K562 (cell line): Measurements from ENCODE around the gene EXOC3L1. TPM values are rescaled to one million over a fixed set of nuclear protein-coding genes. Genes with fewer than 3 reads are reported as not detected.
A peak's percentile ranks its signal among the peaks of the same experiment; 100 is the strongest.

Experiments used
- BRCA1 ChIP-seq, 2 experiments: fragments of 450-650 bp in 1 of 2; sonication (generic) in 1 of 2; formaldehyde crosslinking in 1 of 2; IDR thresholded peaks; 2 replicates each; pipeline versions ENCODE4 v1.5.0 to v1.6.1; 2017 to 2020; ENCODE audit warnings: mild to moderate bottlenecking in 1 of 2, missing genetic modification reagents in 1 of 2
- C11orf30 ChIP-seq: fragments of 450-650 bp; IDR thresholded peaks from 2 replicates; pipeline ENCODE4 v1.6.1; 2016; ENCODE audit warnings: low read depth, mild to moderate bottlenecking
- CBFA2T2 ChIP-seq: fragments of 450-650 bp; conservative IDR thresholded peaks from 2 replicates; pipeline ENCODE4 v1.6.1; 2017; ENCODE audit warnings: mild to moderate bottlenecking
- CTBP1 ChIP-seq: fragments of 450-650 bp; IDR thresholded peaks from 2 replicates; pipeline ENCODE4 v1.6.1; 2016; ENCODE audit warnings: borderline replicate concordance
- EP300 ChIP-seq: IDR thresholded peaks from 2 replicates; pipeline ENCODE4 v1.6.1; 2012; ENCODE audit warnings: low read length, improper control_type of control experiment
- FOSL1 ChIP-seq: fragments of 200-800 bp; sonication (Bioruptor generic); conservative IDR thresholded peaks from 2 replicates; pipeline ENCODE4 v1.6.1; 2016; ENCODE audit warnings: missing genetic modification characterization, missing compliant biosample characterization
- FOXA3 ChIP-seq, 2 experiments: fragments of 450-650 bp in 1 of 2; sonication (generic) in 1 of 2; formaldehyde crosslinking; IDR thresholded peaks in 1 of 2; conservative IDR thresholded peaks in 1 of 2; 2 replicates each; pipeline versions ENCODE4 v1.4.0 to v1.8.0; 2020 to 2022; ENCODE audit warnings: mild to moderate bottlenecking in 2 of 2, missing genetic modification reagents in 1 of 2
- JUN ChIP-seq, 2 experiments: sonication (generic) in 1 of 2; formaldehyde crosslinking in 1 of 2; IDR thresholded peaks; 2 replicates each; pipeline versions ENCODE4 v1.6.1 to v1.8.0; 2012 to 2022; ENCODE audit warnings: borderline replicate concordance in 2 of 2, mild to moderate bottlenecking in 2 of 2, improper control_type of control experiment in 1 of 2, low read depth in 1 of 2, low read length in 1 of 2, missing genetic modification reagents in 1 of 2
- LARP7 ChIP-seq: fragments of 450-650 bp; IDR thresholded peaks from 2 replicates; pipeline ENCODE4 v1.6.1; 2016
- MEIS2 ChIP-seq: fragments of 450-650 bp; IDR thresholded peaks from 2 replicates; pipeline ENCODE4 v1.6.1; 2014; ENCODE audit warnings: mild to moderate bottlenecking; ENCODE audit not compliant: partially characterized antibody
- SMAD3 ChIP-seq: fragments of 450-650 bp; formaldehyde crosslinking; conservative IDR thresholded peaks from 2 replicates; pipeline ENCODE4 v1.4.0; 2020; ENCODE audit warnings: mild to moderate bottlenecking
- SMARCA4 ChIP-seq: fragments of 450-650 bp; IDR thresholded peaks from 2 replicates; pipeline ENCODE4 v1.6.1; 2016
- TFAM ChIP-seq: fragments of 250-450 bp; sonication (Bioruptor Pico); conservative IDR thresholded peaks from 2 replicates; pipeline ENCODE4 v1.5.0; 2021; ENCODE audit warnings: mild to moderate bottlenecking, moderate library complexity
- YY1 ChIP-seq, 3 experiments: IDR thresholded peaks; 2 replicates each; pipeline ENCODE4 v1.6.1; 2011; ENCODE audit warnings: low read length in 2 of 3, mild to moderate bottlenecking in 2 of 3, moderate library complexity in 2 of 3, borderline replicate concordance in 1 of 3, control low read depth in 1 of 3, low read depth in 1 of 3; ENCODE audit not compliant: insufficient read depth in 3 of 3, insufficient replicate concordance in 2 of 3, control insufficient read depth in 1 of 3, insufficient read length in 1 of 3; ENCODE audit errors: extremely low read depth in 1 of 3
- ZBED1 ChIP-seq: IDR thresholded peaks from 2 replicates; pipeline ENCODE4 v1.6.1; 2014
- ZNF121 ChIP-seq: sonication (generic); formaldehyde crosslinking; conservative IDR thresholded peaks from 2 replicates; pipeline ENCODE4 v1.8.0; 2022; ENCODE audit warnings: missing genetic modification reagents
- ZNF589 ChIP-seq: fragments of 200-800 bp; sonication (Bioruptor generic); IDR thresholded peaks from 2 replicates; pipeline ENCODE4 v1.6.1; 2016; ENCODE audit warnings: low read depth, missing genetic modification characterization, missing compliant biosample characterization
- ZNF695 ChIP-seq: fragments of 450-650 bp; formaldehyde crosslinking; IDR thresholded peaks from 2 replicates; pipeline ENCODE4 v1.4.0; 2020; ENCODE audit warnings: mild to moderate bottlenecking, moderate library complexity
- polyA plus RNA-seq, 8 experiments: library from polyadenylated mRNA; depleted of rRNA in 4 of 8; stranded (reverse) in 5 of 8; unstranded in 3 of 8; fragments of >200 nt; fragmentation: Nextera tagmentation in 2 of 8; fragmentation: Illumina TruSeq in 1 of 8; extraction: Ambion mirVana in 2 of 8; extraction: Trizol in 1 of 8; gene quantifications; 2 replicates each; pipeline versions ENCODE4 v1.2.1 to v1.2.3, GENCODE V29; 2011 to 2014; ENCODE audit warnings: inconsistent platforms in 1 of 8, missing spikeins in 1 of 8
- total RNA-seq, 7 experiments: library from RNA; depleted of rRNA in 6 of 7; stranded (reverse); fragments of >200 nt in 6 of 7; fragmentation: Illumina TruSeq in 2 of 7; extraction: Trizol in 2 of 7; gene quantifications; 2 replicates each; pipeline versions ENCODE4 v1.2.1 to v1.2.3, GENCODE V29; 2011 to 2021; ENCODE audit warnings: low replicate concordance in 1 of 7
- TF ChIP-seq, protein P1 (sequence below), 2 experiments: fragments of 450-650 bp in 1 of 2; sonication (generic) in 1 of 2; formaldehyde crosslinking; conservative IDR thresholded peaks; 2 replicates each; pipeline versions ENCODE4 v1.4.0 to v1.8.1; 2020 to 2022; ENCODE audit warnings: mild to moderate bottlenecking in 1 of 2, missing genetic modification reagents in 1 of 2
- TF ChIP-seq, protein P2 (sequence below): fragments of 250-450 bp; sonication (Bioruptor Pico); IDR thresholded peaks from 2 replicates; pipeline ENCODE4 v1.8.0; 2021; ENCODE audit warnings: moderate library complexity, mild to moderate bottlenecking, inconsistent platforms
- TF ChIP-seq, protein P3 (sequence below): sonication (generic); formaldehyde crosslinking; IDR thresholded peaks from 2 replicates; pipeline ENCODE4 v1.8.0; 2022; ENCODE audit warnings: missing genetic modification reagents, mild to moderate bottlenecking, moderate library complexity, borderline replicate concordance
- TF ChIP-seq, protein P4 (sequence below): IDR thresholded peaks from 3 replicates; pipeline ENCODE4 v1.6.1; 2011; ENCODE audit warnings: borderline replicate concordance, mild to moderate bottlenecking, moderate library complexity; ENCODE audit not compliant: insufficient read length; ENCODE audit errors: extremely low read depth

The EXOC3L1 gene
- total and polyA plus RNA-seq, 9 of the 15 experiments (the other 6 are each of a cell fraction or from before 2014, with no cell fraction given): 0.08 TPM; not detected in 8

DNA sequence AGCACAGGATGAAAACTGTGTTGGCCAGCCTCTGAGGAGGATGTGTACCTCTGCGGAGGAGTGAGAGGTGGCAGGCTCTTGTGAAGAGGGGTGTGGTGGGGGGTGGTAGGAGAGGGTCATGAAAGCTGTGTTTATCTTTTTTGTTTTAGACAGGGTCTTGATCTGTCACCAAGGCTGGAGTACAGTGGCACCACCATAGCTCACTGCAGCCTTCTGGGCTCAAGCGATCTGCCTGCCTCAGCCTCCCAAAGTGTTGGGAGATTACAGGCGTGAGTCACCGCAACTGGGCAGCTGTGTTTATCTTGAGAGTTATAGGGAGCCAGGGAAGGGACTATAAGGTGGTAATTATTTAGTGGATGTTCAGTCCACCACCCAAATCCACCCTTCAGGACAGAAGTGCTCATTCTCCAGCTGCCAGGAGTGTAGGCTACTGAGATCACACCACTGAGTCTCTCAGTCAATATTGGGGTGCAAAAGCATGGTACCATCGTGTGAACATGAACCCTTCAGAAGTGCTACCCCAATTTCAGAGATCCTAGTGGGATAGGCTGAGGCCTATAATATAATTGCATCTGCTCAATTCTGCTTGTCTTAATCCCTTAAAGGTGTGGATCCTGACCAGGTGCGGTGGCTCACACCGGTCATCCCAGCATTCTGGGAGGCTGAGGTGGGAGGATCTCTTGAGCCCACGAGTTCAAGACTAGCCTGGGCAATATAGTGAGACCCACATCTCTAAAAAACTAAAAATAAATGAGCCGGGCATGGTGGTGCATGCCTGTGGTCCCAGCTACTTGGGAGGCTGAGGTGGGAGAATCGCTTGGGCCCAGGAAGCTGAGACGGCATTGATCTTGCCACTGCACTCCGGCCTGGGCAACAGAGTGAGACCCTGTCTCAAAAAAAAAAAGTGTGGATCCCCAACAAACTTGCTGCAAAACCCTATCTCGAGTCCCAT, 788 bp upstream of the EXOC3L1 start (continued):
- TF ChIP-seq, protein P1, sequence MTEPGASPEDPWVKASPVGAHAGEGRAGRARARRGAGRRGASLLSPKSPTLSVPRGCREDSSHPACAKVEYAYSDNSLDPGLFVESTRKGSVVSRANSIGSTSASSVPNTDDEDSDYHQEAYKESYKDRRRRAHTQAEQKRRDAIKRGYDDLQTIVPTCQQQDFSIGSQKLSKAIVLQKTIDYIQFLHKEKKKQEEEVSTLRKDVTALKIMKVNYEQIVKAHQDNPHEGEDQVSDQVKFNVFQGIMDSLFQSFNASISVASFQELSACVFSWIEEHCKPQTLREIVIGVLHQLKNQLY (CRISPR knock-in tag; conservative IDR thresholded peaks at IDR 0.05): no peak
- no peak for TF ChIP-seq SMAD3 (CRISPR knock-in tag)
- peak; percentile 60; the same call in 1 of the 2 replicates for TF ChIP-seq JUN (IDR thresholded peaks at IDR 0.05; ENCODE audit: borderline replicate concordance, low read depth, low read length)
- TF ChIP-seq JUN (CRISPR knock-in tag; IDR thresholded peaks at IDR 0.05; ENCODE audit: borderline replicate concordance): no peak
- no peak for TF ChIP-seq ZNF589 (CRISPR knock-in tag)
- TF ChIP-seq, protein P2, sequence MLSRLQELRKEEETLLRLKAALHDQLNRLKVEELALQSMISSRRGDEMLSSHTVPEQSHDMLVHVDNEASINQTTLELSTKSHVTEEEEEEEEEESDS (CRISPR knock-in tag): no peak
- no peak for TF ChIP-seq CTBP1
- no peak for TF ChIP-seq ZNF695 (CRISPR knock-in tag)
- TF ChIP-seq YY1 (IDR thresholded peaks at IDR 0.05; ENCODE audit: borderline replicate concordance in 1 of 3, control insufficient read depth in 1 of 3, extremely low read depth in 1 of 3, insufficient read depth in 3 of 3, insufficient read length in 1 of 3, insufficient replicate concordance in 2 of 3, low read depth in 1 of 3, low read length in 2 of 3): peak in 1 of 3 experiments; percentile 43
- TF ChIP-seq, protein P3, sequence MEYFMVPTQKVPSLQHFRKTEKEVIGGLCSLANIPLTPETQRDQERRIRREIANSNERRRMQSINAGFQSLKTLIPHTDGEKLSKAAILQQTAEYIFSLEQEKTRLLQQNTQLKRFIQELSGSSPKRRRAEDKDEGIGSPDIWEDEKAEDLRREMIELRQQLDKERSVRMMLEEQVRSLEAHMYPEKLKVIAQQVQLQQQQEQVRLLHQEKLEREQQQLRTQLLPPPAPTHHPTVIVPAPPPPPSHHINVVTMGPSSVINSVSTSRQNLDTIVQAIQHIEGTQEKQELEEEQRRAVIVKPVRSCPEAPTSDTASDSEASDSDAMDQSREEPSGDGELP (CRISPR knock-in tag): peak; percentile 51; the same call in 1 of the 2 replicates
- peak; percentile 82 for TF ChIP-seq FOSL1
- TF ChIP-seq ZBED1: no peak
- TF ChIP-seq LARP7: no peak
- TF ChIP-seq BRCA1 (IDR thresholded peaks at IDR 0.05): no peak
- TF ChIP-seq BRCA1 (CRISPR knock-in tag; IDR thresholded peaks at IDR 0.05): no peak
- TF ChIP-seq TFAM (CRISPR knock-in tag): no peak
- TF ChIP-seq, protein P4, sequence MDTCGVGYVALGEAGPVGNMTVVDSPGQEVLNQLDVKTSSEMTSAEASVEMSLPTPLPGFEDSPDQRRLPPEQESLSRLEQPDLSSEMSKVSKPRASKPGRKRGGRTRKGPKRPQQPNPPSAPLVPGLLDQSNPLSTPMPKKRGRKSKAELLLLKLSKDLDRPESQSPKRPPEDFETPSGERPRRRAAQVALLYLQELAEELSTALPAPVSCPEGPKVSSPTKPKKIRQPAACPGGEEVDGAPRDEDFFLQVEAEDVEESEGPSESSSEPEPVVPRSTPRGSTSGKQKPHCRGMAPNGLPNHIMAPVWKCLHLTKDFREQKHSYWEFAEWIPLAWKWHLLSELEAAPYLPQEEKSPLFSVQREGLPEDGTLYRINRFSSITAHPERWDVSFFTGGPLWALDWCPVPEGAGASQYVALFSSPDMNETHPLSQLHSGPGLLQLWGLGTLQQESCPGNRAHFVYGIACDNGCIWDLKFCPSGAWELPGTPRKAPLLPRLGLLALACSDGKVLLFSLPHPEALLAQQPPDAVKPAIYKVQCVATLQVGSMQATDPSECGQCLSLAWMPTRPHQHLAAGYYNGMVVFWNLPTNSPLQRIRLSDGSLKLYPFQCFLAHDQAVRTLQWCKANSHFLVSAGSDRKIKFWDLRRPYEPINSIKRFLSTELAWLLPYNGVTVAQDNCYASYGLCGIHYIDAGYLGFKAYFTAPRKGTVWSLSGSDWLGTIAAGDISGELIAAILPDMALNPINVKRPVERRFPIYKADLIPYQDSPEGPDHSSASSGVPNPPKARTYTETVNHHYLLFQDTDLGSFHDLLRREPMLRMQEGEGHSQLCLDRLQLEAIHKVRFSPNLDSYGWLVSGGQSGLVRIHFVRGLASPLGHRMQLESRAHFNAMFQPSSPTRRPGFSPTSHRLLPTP: no peak
- TF ChIP-seq CBFA2T2: peak; percentile 75
- peak; percentile 27 to 88; a peak in 2 of 4 replicates for TF ChIP-seq FOXA3 (CRISPR knock-in tag; conservative IDR thresholded peaks at IDR 0.05 in 1 of 2, IDR thresholded peaks at IDR 0.05 in 1 of 2)
- no peak for TF ChIP-seq C11orf30
- peak; percentile 84 for TF ChIP-seq SMARCA4
- TF ChIP-seq ZNF121 (CRISPR knock-in tag): peak; percentile 65
- TF ChIP-seq EP300: peak; percentile 19; the same call in 1 of the 2 replicates
- no peak for TF ChIP-seq MEIS2
